H1 (cell line): ENCODE measurements around the gene NFKBIE. TPM values are rescaled to one million over a fixed set of nuclear protein-coding genes. Genes with fewer than 3 reads are reported as not detected.
A peak's percentile ranks its signal among the peaks of the same experiment; 100 is the strongest.

ENCODE experiments used
- ATF2 ChIP-seq: IDR thresholded peaks from 2 replicates; pipeline ENCODE4 v1.6.1; 2012; ENCODE audit warnings: low read length, inconsistent platforms
- BCL11A ChIP-seq, 2 experiments: IDR thresholded peaks; one replicate each; pipeline ENCODE4 v1.6.1; 2011; ENCODE audit warnings: low read depth in 2 of 2, low read length in 2 of 2, mild to moderate bottlenecking in 2 of 2
- BRCA1 ChIP-seq: IDR thresholded peaks from 2 replicates; pipeline ENCODE4 v1.6.1; 2012; ENCODE audit warnings: low read depth, low read length, improper control_type of control experiment
- CBX5 ChIP-seq: fragments of 300-800, 300-1000 bp; sonication (generic); IDR thresholded peaks from 2 replicates; pipeline ENCODE4 v1.7.1; 2016; ENCODE audit warnings: antibody characterized with exemption, low read length, low read depth
- CEBPB ChIP-seq: IDR thresholded peaks from 2 replicates; pipeline ENCODE4 v1.6.1; 2012; ENCODE audit warnings: low read depth, low read length
- CTBP2 ChIP-seq: IDR thresholded peaks from 2 replicates; pipeline ENCODE4 v1.7.0; 2011; ENCODE audit warnings: borderline replicate concordance, mild to moderate bottlenecking, moderate library complexity, mixed read lengths, low read length; ENCODE audit not compliant: insufficient read depth, insufficient read length
- EZH2 ChIP-seq: fragments of 200-600 bp; sonication (generic); IDR thresholded peaks from 2 replicates; pipeline ENCODE4 v1.7.1; 2012; ENCODE audit warnings: low read depth, mild to moderate bottlenecking, moderate library complexity, low read length, inconsistent platforms; ENCODE audit not compliant: severe bottlenecking
- HDAC6 ChIP-seq: IDR thresholded peaks from one replicate; pipeline ENCODE4 v1.7.1; 2012; ENCODE audit warnings: low read depth, mild to moderate bottlenecking, inconsistent platforms, low read length, moderate library complexity
- JUND ChIP-seq: IDR thresholded peaks from 2 replicates; pipeline ENCODE4 v1.6.1; 2011; ENCODE audit warnings: mild to moderate bottlenecking, improper control_type of control experiment, low read length
- KDM1A ChIP-seq: fragments of 200-600, 300-600 bp; sonication (generic); IDR thresholded peaks from 2 replicates; pipeline ENCODE4 v1.7.1; 2016; ENCODE audit warnings: mild to moderate bottlenecking, low read length, borderline replicate concordance
- NANOG ChIP-seq: IDR thresholded peaks from 2 replicates; pipeline ENCODE4 v1.6.1; 2011; ENCODE audit warnings: low read length, low read depth, mild to moderate bottlenecking, inconsistent platforms; ENCODE audit not compliant: insufficient read depth, poor library complexity, severe bottlenecking
- NRF1 ChIP-seq: IDR thresholded peaks from 2 replicates; pipeline ENCODE4 v1.6.1; 2011; ENCODE audit warnings: mild to moderate bottlenecking, low read depth, low read length, improper control_type of control experiment
- RAD21 ChIP-seq, 2 experiments: IDR thresholded peaks in 1 of 2; conservative IDR thresholded peaks in 1 of 2; 2 replicates each; pipeline ENCODE4 v1.6.1; 2011; ENCODE audit warnings: low read depth in 2 of 2, low read length in 2 of 2, improper control_type of control experiment in 1 of 2, inconsistent platforms in 1 of 2, mild to moderate bottlenecking in 1 of 2, moderate library complexity in 1 of 2
- RFX5 ChIP-seq: IDR thresholded peaks from 2 replicates; pipeline ENCODE4 v1.6.1; 2011; ENCODE audit warnings: low read depth, low read length, improper control_type of control experiment, borderline replicate concordance
- SAP30 ChIP-seq: fragments of 300-600 bp; sonication (generic); IDR thresholded peaks from 2 replicates; pipeline ENCODE4 v1.7.1; 2012; ENCODE audit warnings: low read length, moderate library complexity, mild to moderate bottlenecking, inconsistent platforms; ENCODE audit not compliant: insufficient read depth, insufficient replicate concordance
- SIRT6 ChIP-seq: IDR thresholded peaks from one replicate; pipeline ENCODE4 v1.7.1; 2012; ENCODE audit warnings: low read length, inconsistent platforms
- SRF ChIP-seq: IDR thresholded peaks from 2 replicates; pipeline ENCODE4 v1.6.1; 2011; ENCODE audit warnings: mild to moderate bottlenecking, low read depth, low read length, moderate library complexity
- SUZ12 ChIP-seq: fragments of 200-600 bp; sonication (generic); IDR thresholded peaks from 2 replicates; pipeline ENCODE4 v1.6.1; 2012; ENCODE audit warnings: mild to moderate bottlenecking, inconsistent platforms, low read length, moderate library complexity, mixed read lengths
- TAF1 ChIP-seq: IDR thresholded peaks from 2 replicates; pipeline ENCODE4 v1.6.1; 2011; ENCODE audit warnings: mild to moderate bottlenecking, low read depth, low read length
- TBP ChIP-seq: IDR thresholded peaks from 2 replicates; pipeline ENCODE4 v1.6.1; 2011; ENCODE audit warnings: low read depth, low read length, improper control_type of control experiment
- TCF12 ChIP-seq: IDR thresholded peaks from 2 replicates; pipeline ENCODE4 v1.6.1; 2011; ENCODE audit warnings: low read depth, mild to moderate bottlenecking, low read length
- TEAD4 ChIP-seq: IDR thresholded peaks from 2 replicates; pipeline ENCODE4 v1.6.1; 2012; ENCODE audit warnings: low read depth, low read length, inconsistent platforms, mixed read lengths
- polyA plus RNA-seq, 7 experiments: library from polyadenylated mRNA; depleted of rRNA in 3 of 7; stranded (reverse) in 5 of 7; unstranded in 2 of 7; fragments of >200 nt in 5 of 7; fragments of 200-250 nt in 2 of 7; gene quantifications; 1 replicate in 5 of 7; 2 replicates in 1 of 7; 4 replicates in 1 of 7; pipeline versions ENCODE4 v1.2.1 to v1.2.3, GENCODE V29; 2011 to 2013; ENCODE audit warnings: missing spikeins in 2 of 7, mixed read lengths in 2 of 7
- total RNA-seq: library from RNA; stranded (reverse); fragmentation: NEBNext Ultra II Directional; extraction: Animal tissue kit (Norgen Biotek cat#: 25700); gene quantifications from 2 replicates; pipeline ENCODE4 v1.2.1, GENCODE V29; 2021

The NFKBIE gene
- total and polyA plus RNA-seq, 2 of the 8 experiments (the other 6 are each of a cell fraction or from before 2014, with no cell fraction given) = 13.5 to 19.2 TPM

GRCh38 chr6:44219053-44219814, 46.1 kb downstream of the NFKBIE start (continued):
- TF ChIP-seq RAD21 (IDR thresholded peaks at IDR 0.05 in 1 of 2, conservative IDR thresholded peaks at IDR 0.05 in 1 of 2; ENCODE audit: low read depth in 2 of 2, low read length in 2 of 2) (peak in 1 of 2 experiments; percentile 19; a peak in 1 of 4 replicates), JUND (no peak), RFX5 (no peak), SAP30 (no peak), ATF2 (no peak), TBP (peak; percentile 44), TCF12 (0 out of 2 replicates have a peak, but pooled peaks have one; percentile 72), CBX5 (no peak), KDM1A (no peak), NANOG (no peak), TAF1 (peak; percentile 72), SIRT6 (no peak), HDAC6 (no peak), SUZ12 (no peak), EZH2 (no peak), CTBP2 (no peak), SRF (no peak), NRF1 (no peak), BRCA1 (no peak), TEAD4 (peak; percentile 54; the same call in 1 of the 2 replicates), BCL11A (IDR thresholded peaks at IDR 0.05; ENCODE audit: low read depth in 2 of 2, low read length in 2 of 2) (no peak), CEBPB (no peak)
